Endothelial cell of umbilical vein (primary cell): ENCODE measurements around the gene ACTR3C. TPM values are rescaled to one million over a fixed set of nuclear protein-coding genes. Genes with fewer than 3 reads are reported as not detected.

ENCODE experiments used
- BruUV-seq: library from RNA; stranded (reverse); fragments of 400-500 nt; replicated peaks from 2 replicates; lab custom pipeline; 2021; lab: Mats Ljungman, UMichigan
- CTCF ChIA-PET: fragments of 300-600, 350-600 bp; sonication (Branson Sonifier 250); formaldehyde crosslinking; loops from one replicate; lab custom pipeline; 2021; ENCODE audit warnings: antibody characterized with exemption, inconsistent platforms; lab: Charles Lee
- POLR2A ChIA-PET: fragments of 300-600, 350-600 bp; sonication (Branson Sonifier 250); formaldehyde crosslinking; loops from one replicate; lab custom pipeline; 2021; ENCODE audit warnings: antibody characterized with exemption, inconsistent platforms; lab: Charles Lee
- DNase-seq: peaks from one replicate; pipeline ENCODE4 v3.0.0-alpha.2; 2011; ENCODE audit warnings: low read depth, low spot score
- FAIRE-seq: peaks from 2 replicates; lab custom pipeline; 2011; peaks lifted over from hg19 to GRCh38; lab: Jason Lieb, UNC
- H2AFZ ChIP-seq: 2 replicates; pipeline ENCODE4 v1.6.0; 2012; ENCODE audit warnings: low read depth, low read length, control low read depth, inconsistent platforms
- H3K27ac ChIP-seq: 2 replicates; pipeline ENCODE4 v1.5.1; 2011; ENCODE audit warnings: low read depth, mild to moderate bottlenecking, control low read depth, low read length, moderate library complexity; ENCODE audit not compliant: insufficient read depth
- H3K27me3 ChIP-seq, 2 experiments: 2 replicates each; pipeline versions ENCODE4 v1.6.0 to v1.6.1; 2011; ENCODE audit warnings: low read length in 2 of 2, mixed read lengths in 1 of 2; ENCODE audit not compliant: control insufficient read depth in 2 of 2, insufficient read depth in 2 of 2
- H3K36me3 ChIP-seq, 2 experiments: 2 replicates in 1 of 2; 3 replicates in 1 of 2; pipeline ENCODE4 v1.5.1; 2011; ENCODE audit warnings: low read length in 2 of 2, mild to moderate bottlenecking in 1 of 2, moderate library complexity in 1 of 2; ENCODE audit not compliant: control insufficient read depth in 2 of 2, insufficient read depth in 2 of 2; ENCODE audit errors: extremely low read depth in 1 of 2
- H3K4me1 ChIP-seq: 3 replicates; pipeline ENCODE4 v1.5.1; 2011; ENCODE audit warnings: mild to moderate bottlenecking, low read length; ENCODE audit not compliant: control insufficient read depth, insufficient read depth; ENCODE audit errors: extremely low read depth
- H3K4me2 ChIP-seq: 2 replicates; pipeline ENCODE4 v1.6.1; 2011; ENCODE audit warnings: low read length, control low read depth, mixed read lengths; ENCODE audit not compliant: insufficient read depth
- H3K4me3 ChIP-seq, 3 experiments: fragments of 200-600 bp in 1 of 3; sonication (generic), shearing (Covaris generic) in 1 of 3; replicated peaks in 1 of 3; 2 replicates each; pipeline ENCODE4 v1.5.1; 2011 to 2016; ENCODE audit warnings: control low read depth in 3 of 3, low read length in 3 of 3, mild to moderate bottlenecking in 2 of 3, inconsistent platforms in 1 of 3, low read depth in 1 of 3, moderate library complexity in 1 of 3; ENCODE audit not compliant: insufficient read depth in 1 of 3
- H3K79me2 ChIP-seq: 2 replicates; pipeline ENCODE4 v1.6.0; 2012; ENCODE audit warnings: low read length, inconsistent platforms; ENCODE audit not compliant: control insufficient read depth, insufficient read depth
- H3K9ac ChIP-seq: replicated peaks from 2 replicates; pipeline ENCODE3; 2011; ENCODE audit warnings: low read length, control low read depth; ENCODE audit not compliant: insufficient read depth; ENCODE audit errors: extremely low read depth
- H3K9me1 ChIP-seq: replicated peaks from 3 replicates; pipeline ENCODE4 v1.6.0; 2011; ENCODE audit warnings: mild to moderate bottlenecking, low read length; ENCODE audit not compliant: control insufficient read depth, insufficient read depth; ENCODE audit errors: extremely low read depth
- H3K9me3 ChIP-seq: replicated peaks from 2 replicates; pipeline ENCODE4 v1.5.1; 2012; ENCODE audit warnings: low read length, inconsistent platforms; ENCODE audit not compliant: control insufficient read depth, insufficient read depth
- H4K20me1 ChIP-seq: replicated peaks from 2 replicates; pipeline ENCODE3; 2011; ENCODE audit warnings: mild to moderate bottlenecking, low read length; ENCODE audit not compliant: control insufficient read depth, insufficient read depth; ENCODE audit errors: extremely low read depth
- EZH2 ChIP-seq: IDR thresholded peaks from 2 replicates; pipeline ENCODE4 v1.6.1; 2012; ENCODE audit warnings: borderline replicate concordance, low read depth, mild to moderate bottlenecking, moderate library complexity, low read length, inconsistent platforms; ENCODE audit not compliant: severe bottlenecking
- FOS ChIP-seq: IDR thresholded peaks from 2 replicates; pipeline ENCODE4 v1.6.1; 2011; ENCODE audit warnings: mild to moderate bottlenecking, low read length, moderate library complexity, borderline replicate concordance; ENCODE audit not compliant: insufficient read depth
- GATA2 ChIP-seq: IDR thresholded peaks from 2 replicates; pipeline ENCODE4 v1.7.0; 2011; ENCODE audit warnings: low read depth, mild to moderate bottlenecking, moderate library complexity, mixed read lengths, low read length; ENCODE audit not compliant: insufficient read length, insufficient read depth
- JUN ChIP-seq: IDR thresholded peaks from 2 replicates; pipeline ENCODE4 v1.6.1; 2011; ENCODE audit warnings: borderline replicate concordance, low read depth; ENCODE audit not compliant: insufficient read length, insufficient read depth
- MAX ChIP-seq: IDR thresholded peaks from 2 replicates; pipeline ENCODE4 v1.6.1; 2011; ENCODE audit not compliant: insufficient read depth, insufficient read length
- MYC ChIP-seq: IDR thresholded peaks from one replicate; pipeline ENCODE4 v1.6.1; 2011; ENCODE audit warnings: mild to moderate bottlenecking, low read depth, low read length
- POLR2A ChIP-seq: IDR thresholded peaks from 2 replicates; pipeline ENCODE4 v1.6.1; 2012; ENCODE audit warnings: low read depth, mild to moderate bottlenecking, control low read depth, low read length
- POLR2AphosphoS5 ChIP-seq: IDR thresholded peaks from 2 replicates; pipeline ENCODE4 v1.6.1; 2012; ENCODE audit warnings: low read depth, mild to moderate bottlenecking, control low read depth, low read length, moderate library complexity; ENCODE audit not compliant: insufficient read depth
- dilution Hi-C: fragments of 300-500 bp; cut with MboI; formaldehyde crosslinking; loops from one replicate; pipeline ENCODE4 v1.15.0; 2019; ENCODE audit warnings: low sequenced_read_pairs; ENCODE audit not compliant: extremely low pct_ligation_motif_present
- intact Hi-C: fragments of 100-400 bp; cut with micrococcal nuclease; formaldehyde crosslinking; loops from one replicate; pipeline ENCODE4 v1.10.0; 2022
- polyA plus RNA-seq, 4 experiments: library from polyadenylated mRNA; depleted of rRNA in 3 of 4; stranded (reverse) in 3 of 4; unstranded in 1 of 4; fragments of >200 nt; gene quantifications; 2 replicates each; pipeline versions ENCODE4 v1.2.1 to v1.2.3, GENCODE V29; 2011 to 2012; ENCODE audit warnings: missing spikeins in 1 of 4
- total RNA-seq: library from RNA; stranded (reverse); gene quantifications from 2 replicates; pipeline ENCODE4 v1.2.3, GENCODE V29; 2021
- TF ChIP-seq, protein P1 (sequence below), 2 donors: IDR thresholded peaks; 1 replicate in 1 of 2; 2 replicates in 1 of 2; pipeline ENCODE4 v1.5.1; 2011; ENCODE audit warnings: low read length in 2 of 2, mild to moderate bottlenecking in 2 of 2, moderate library complexity in 2 of 2, control low read depth in 1 of 2, inconsistent platforms in 1 of 2, low read depth in 1 of 2; ENCODE audit not compliant: insufficient read depth in 1 of 2; ENCODE audit errors: extremely low read depth in 1 of 2

Gene ACTR3C
- total and polyA plus RNA-seq, 2 donors (not counting 3 experiments of a cell fraction or from before 2014, with no cell fraction given) = 0.33 TPM; not detected in 1

DNA sequence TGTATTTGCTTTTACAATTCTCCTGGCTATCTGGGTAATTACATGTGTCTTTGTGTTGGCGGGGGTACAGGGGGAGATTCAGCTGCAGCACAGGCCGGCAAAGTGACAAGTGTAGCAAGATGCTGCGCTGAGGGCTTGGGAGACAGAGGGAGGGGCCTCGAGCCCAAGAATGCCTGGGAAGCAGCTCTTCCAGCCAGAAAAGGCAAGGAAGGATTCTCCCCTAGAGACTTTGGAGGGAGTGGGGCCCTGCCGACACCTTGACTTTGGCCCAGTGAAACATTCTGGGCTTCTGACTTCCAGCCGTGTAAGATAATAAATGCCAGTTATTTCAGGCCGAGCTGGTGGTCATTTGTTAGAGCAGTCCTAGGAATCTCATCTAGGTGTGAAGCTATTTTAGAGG, 38.1 kb upstream of the ACTR3C start:
- Histone ChIP-seq H4K20me1 (no peaks in the 10 kb centered on the region), H3K4me2 (no peak overlapping the region), H2AFZ (no peak overlapping the region), H3K4me1 (peaks cover 9% of the 10 kb centered on the region), H3K79me2 (no peaks in the 10 kb centered on the region), H3K27me3 (no peaks in the 10 kb centered on the region), H3K36me3 (no peaks in the 10 kb centered on the region), H3K9me1 (no peaks in the 10 kb centered on the region), H3K4me3 (no peak overlapping the region), H3K9me3 (no peaks in the 10 kb centered on the region), H3K9ac (no peak overlapping the region), H3K27ac (no peak overlapping the region)
- FAIRE-seq (no peak), DNase-seq (no peak)
- TF ChIP-seq, protein P1, sequence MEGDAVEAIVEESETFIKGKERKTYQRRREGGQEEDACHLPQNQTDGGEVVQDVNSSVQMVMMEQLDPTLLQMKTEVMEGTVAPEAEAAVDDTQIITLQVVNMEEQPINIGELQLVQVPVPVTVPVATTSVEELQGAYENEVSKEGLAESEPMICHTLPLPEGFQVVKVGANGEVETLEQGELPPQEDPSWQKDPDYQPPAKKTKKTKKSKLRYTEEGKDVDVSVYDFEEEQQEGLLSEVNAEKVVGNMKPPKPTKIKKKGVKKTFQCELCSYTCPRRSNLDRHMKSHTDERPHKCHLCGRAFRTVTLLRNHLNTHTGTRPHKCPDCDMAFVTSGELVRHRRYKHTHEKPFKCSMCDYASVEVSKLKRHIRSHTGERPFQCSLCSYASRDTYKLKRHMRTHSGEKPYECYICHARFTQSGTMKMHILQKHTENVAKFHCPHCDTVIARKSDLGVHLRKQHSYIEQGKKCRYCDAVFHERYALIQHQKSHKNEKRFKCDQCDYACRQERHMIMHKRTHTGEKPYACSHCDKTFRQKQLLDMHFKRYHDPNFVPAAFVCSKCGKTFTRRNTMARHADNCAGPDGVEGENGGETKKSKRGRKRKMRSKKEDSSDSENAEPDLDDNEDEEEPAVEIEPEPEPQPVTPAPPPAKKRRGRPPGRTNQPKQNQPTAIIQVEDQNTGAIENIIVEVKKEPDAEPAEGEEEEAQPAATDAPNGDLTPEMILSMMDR (IDR thresholded peaks at IDR 0.05; ENCODE audit: extremely low read depth in 1 of 2, insufficient read depth in 1 of 2, low read depth in 1 of 2, low read length in 2 of 2) = no peak
- TF ChIP-seq GATA2 = no peak
- TF ChIP-seq JUN = no peak
- no peak for TF ChIP-seq MYC
- no peak for TF ChIP-seq POLR2AphosphoS5
- TF ChIP-seq EZH2 = no peak
- TF ChIP-seq FOS = no peak
- TF ChIP-seq POLR2A = no peak
- no peak for TF ChIP-seq MAX
- intact Hi-C loops = no loop called here
- ChIA-PET CTCF (interaction anchor here (0.8 kb wide), 1 partner anchor 88 kb away, joined by 3 read pairs; no protein-coding TSS in a partner anchor), POLR2A (no interaction called here)
- no TSS peak for BruUV-seq
- dilution Hi-C loops = no loop called here
